Esophagus muscularis mucosa (tissue), 4 donors: ENCODE measurements around the gene SCML2.

Experiments
- EP300 ChIP-seq: sonication (generic); formaldehyde crosslinking; IDR thresholded peaks from one replicate; pipeline ENCODE4 v1.6.1; 2017; ENCODE audit warnings: antibody characterized with exemption
- POLR2A ChIP-seq: fragments of 450-650 bp; IDR thresholded peaks from one replicate; pipeline ENCODE4 v1.6.1; 2017; ENCODE audit warnings: antibody characterized with exemption, moderate library complexity, mild to moderate bottlenecking, low read depth
- POLR2AphosphoS5 ChIP-seq, 2 donors: sonication (generic); formaldehyde crosslinking; IDR thresholded peaks; one replicate each; pipeline ENCODE4 v1.6.1; 2017; ENCODE audit warnings: antibody characterized with exemption in 2 of 2
- TF ChIP-seq, protein P1 (sequence below), 3 experiments: fragments of 200-600 bp in 2 of 3; fragments of 450-650 bp in 1 of 3; sonication (generic) in 2 of 3; IDR thresholded peaks; one replicate each; pipeline ENCODE4 v1.5.1; 2017 to 2019; ENCODE audit warnings: antibody characterized with exemption in 3 of 3, mild to moderate bottlenecking in 2 of 3, moderate library complexity in 1 of 3

DNA sequence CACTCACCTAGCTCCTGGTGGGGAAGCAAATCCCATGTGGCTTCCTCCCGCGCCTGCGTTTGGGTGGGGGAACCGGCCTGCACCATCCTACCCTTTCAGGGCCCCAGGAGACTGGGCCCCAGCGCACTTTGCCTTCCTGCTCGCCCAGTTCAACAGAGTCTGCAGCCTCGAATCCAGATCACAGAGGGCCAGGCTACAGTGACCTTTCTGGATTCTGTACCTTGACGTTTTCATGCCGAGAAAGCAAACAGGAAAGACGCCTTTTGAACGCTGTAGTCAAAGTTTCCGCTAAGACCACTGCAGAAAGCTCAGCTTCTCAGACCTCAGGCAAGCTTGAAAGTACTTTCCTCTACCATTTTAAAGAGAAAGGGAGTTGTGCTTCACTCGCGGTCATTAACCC, 126.4 kb downstream of the SCML2 start:
- TF ChIP-seq, protein P1, sequence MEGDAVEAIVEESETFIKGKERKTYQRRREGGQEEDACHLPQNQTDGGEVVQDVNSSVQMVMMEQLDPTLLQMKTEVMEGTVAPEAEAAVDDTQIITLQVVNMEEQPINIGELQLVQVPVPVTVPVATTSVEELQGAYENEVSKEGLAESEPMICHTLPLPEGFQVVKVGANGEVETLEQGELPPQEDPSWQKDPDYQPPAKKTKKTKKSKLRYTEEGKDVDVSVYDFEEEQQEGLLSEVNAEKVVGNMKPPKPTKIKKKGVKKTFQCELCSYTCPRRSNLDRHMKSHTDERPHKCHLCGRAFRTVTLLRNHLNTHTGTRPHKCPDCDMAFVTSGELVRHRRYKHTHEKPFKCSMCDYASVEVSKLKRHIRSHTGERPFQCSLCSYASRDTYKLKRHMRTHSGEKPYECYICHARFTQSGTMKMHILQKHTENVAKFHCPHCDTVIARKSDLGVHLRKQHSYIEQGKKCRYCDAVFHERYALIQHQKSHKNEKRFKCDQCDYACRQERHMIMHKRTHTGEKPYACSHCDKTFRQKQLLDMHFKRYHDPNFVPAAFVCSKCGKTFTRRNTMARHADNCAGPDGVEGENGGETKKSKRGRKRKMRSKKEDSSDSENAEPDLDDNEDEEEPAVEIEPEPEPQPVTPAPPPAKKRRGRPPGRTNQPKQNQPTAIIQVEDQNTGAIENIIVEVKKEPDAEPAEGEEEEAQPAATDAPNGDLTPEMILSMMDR (IDR thresholded peaks at IDR 0.05): no peak
- TF ChIP-seq EP300 (no peak), POLR2A (no peak), POLR2AphosphoS5 (IDR thresholded peaks at IDR 0.05) (no peak)
